Trophoblast cell (in vitro differentiated cells and primary cell): Measurements from ENCODE around the gene CCDC68.

Source experiments
- DNase-seq, 2 donors: peaks; one replicate each; pipeline ENCODE4 v3.0.0-alpha.2; 2016
- H2AFZ ChIP-seq: 2 replicates; pipeline ENCODE4 v1.6.1; 2013; ENCODE audit warnings: low read length, moderate library complexity, mild to moderate bottlenecking; ENCODE audit not compliant: insufficient read depth, poor library complexity
- H2AK5ac ChIP-seq: 2 replicates; pipeline ENCODE4 v1.6.1; 2013; ENCODE audit warnings: mild to moderate bottlenecking, low read length
- H2BK120ac ChIP-seq: 2 replicates; pipeline ENCODE4 v1.6.1; 2013; ENCODE audit warnings: low read length, mild to moderate bottlenecking, moderate library complexity; ENCODE audit not compliant: insufficient read depth, poor library complexity
- H2BK12ac ChIP-seq: 2 replicates; pipeline ENCODE4 v1.6.1; 2013; ENCODE audit warnings: mild to moderate bottlenecking, low read length, moderate library complexity
- H2BK5ac ChIP-seq: 2 replicates; pipeline ENCODE4 v1.6.1; 2013; ENCODE audit warnings: low read length, low read depth, moderate library complexity, mild to moderate bottlenecking; ENCODE audit not compliant: poor library complexity
- H3K14ac ChIP-seq: 2 replicates; pipeline ENCODE4 v1.6.1; 2013; ENCODE audit warnings: mild to moderate bottlenecking, low read length
- H3K18ac ChIP-seq: 2 replicates; pipeline ENCODE4 v1.6.1; 2013; ENCODE audit warnings: mild to moderate bottlenecking, low read length
- H3K23ac ChIP-seq: 2 replicates; pipeline ENCODE4 v1.6.1; 2013; ENCODE audit warnings: low read length
- H3K27ac ChIP-seq: 2 replicates; pipeline ENCODE4 v1.5.1; 2013; ENCODE audit warnings: low read depth, mild to moderate bottlenecking, inconsistent platforms, low read length, moderate library complexity
- H3K27me3 ChIP-seq: 2 replicates; pipeline ENCODE4 v1.6.1; 2013; ENCODE audit warnings: inconsistent platforms, mild to moderate bottlenecking, low read length, moderate library complexity; ENCODE audit not compliant: insufficient read depth
- H3K36me3 ChIP-seq, 2 experiments: 1 replicate in 1 of 2; 2 replicates in 1 of 2; pipeline ENCODE4 v1.6.1; 2013; ENCODE audit warnings: low read length in 2 of 2, mild to moderate bottlenecking in 2 of 2, moderate library complexity in 1 of 2; ENCODE audit not compliant: insufficient read depth in 2 of 2, control insufficient read depth in 1 of 2
- H3K4ac ChIP-seq: 2 replicates; pipeline ENCODE4 v1.6.1; 2013; ENCODE audit warnings: low read depth, mild to moderate bottlenecking, low read length, moderate library complexity
- H3K4me1 ChIP-seq, 2 experiments: 1 replicate in 1 of 2; 2 replicates in 1 of 2; pipeline ENCODE4 v1.6.1; 2013; ENCODE audit warnings: low read length in 2 of 2, mild to moderate bottlenecking in 2 of 2, moderate library complexity in 1 of 2; ENCODE audit not compliant: insufficient read depth in 2 of 2, control insufficient read depth in 1 of 2
- H3K4me2 ChIP-seq: 2 replicates; pipeline ENCODE4 v1.6.1; 2013; ENCODE audit warnings: inconsistent platforms, mild to moderate bottlenecking, low read length, moderate library complexity
- H3K4me3 ChIP-seq: 2 replicates; pipeline ENCODE4 v1.5.1; 2013; ENCODE audit warnings: mild to moderate bottlenecking, low read depth, low read length, inconsistent platforms
- H3K79me1 ChIP-seq: one replicate; pipeline ENCODE4 v1.6.1; 2013; ENCODE audit warnings: low read length
- H3K79me2 ChIP-seq: 2 replicates; pipeline ENCODE4 v1.6.1; 2013; ENCODE audit warnings: low read length, mild to moderate bottlenecking; ENCODE audit not compliant: control insufficient read depth, insufficient read depth, poor library complexity
- H3K9ac ChIP-seq: 2 replicates; pipeline ENCODE4 v1.6.1; 2013; ENCODE audit warnings: mild to moderate bottlenecking, low read length
- H3K9me3 ChIP-seq: 2 replicates; pipeline ENCODE4 v1.6.1; 2013; ENCODE audit warnings: low read depth, mild to moderate bottlenecking, control low read depth, inconsistent platforms, low read length; ENCODE audit not compliant: insufficient read depth
- H4K12ac ChIP-seq: 2 replicates; pipeline ENCODE4 v1.6.1; 2013; ENCODE audit warnings: low read depth, mild to moderate bottlenecking, low read length, moderate library complexity
- H4K8ac ChIP-seq: 2 replicates; pipeline ENCODE4 v1.6.1; 2013; ENCODE audit warnings: low read depth, mild to moderate bottlenecking, low read length, moderate library complexity
- H4K91ac ChIP-seq: one replicate; pipeline ENCODE4 v1.6.1; 2013; ENCODE audit warnings: low read depth, mild to moderate bottlenecking, low read length, moderate library complexity
- WGBS: extraction: QIAGEN DNeasy Blood & Tissue Kit; methylation state at CpG from one replicate; pipeline ENCODE4 v1.1.7; 2013; ENCODE audit warnings: missing lambda C conversion rate; ENCODE audit not compliant: insufficient read length, insufficient coverage; ENCODE audit errors: extremely low coverage; 5-methylcytosine and 5-hydroxymethylcytosine counted together

Gene CCDC68

GRCh38 chr18:54981076-54981475, 21.8 kb upstream of the CCDC68 start:
- no peak for DNase-seq
- Histone ChIP-seq H3K18ac (no peak overlapping the region), H4K12ac (no peak overlapping the region), H3K4me3 (no peak overlapping the region), H2AFZ (no peak overlapping the region), H2BK5ac (no peak overlapping the region), H2BK12ac (no peak overlapping the region), H3K4me1 (peaks cover 0 to 4% of the 10 kb centered on the region in 2 experiments), H2AK5ac (no peak overlapping the region), H3K23ac (no peak overlapping the region), H3K9me3 (no peaks in the 10 kb centered on the region), H4K8ac (no peak overlapping the region), H3K14ac (no peak overlapping the region), H3K27me3 (no peaks in the 10 kb centered on the region), H3K4ac (no peak overlapping the region), H3K27ac (no peak overlapping the region), H3K36me3 (no peaks in the 10 kb centered on the region), H2BK120ac (no peak overlapping the region), H3K9ac (no peak overlapping the region), H3K79me1 (peaks cover 2% of the 10 kb centered on the region), H4K91ac (no peak overlapping the region), H3K79me2 (no peaks in the 10 kb centered on the region), H3K4me2 (no peak overlapping the region)
- WGBS = no CpG with 5 or more reads among the region's 1 CpG

DNA sequence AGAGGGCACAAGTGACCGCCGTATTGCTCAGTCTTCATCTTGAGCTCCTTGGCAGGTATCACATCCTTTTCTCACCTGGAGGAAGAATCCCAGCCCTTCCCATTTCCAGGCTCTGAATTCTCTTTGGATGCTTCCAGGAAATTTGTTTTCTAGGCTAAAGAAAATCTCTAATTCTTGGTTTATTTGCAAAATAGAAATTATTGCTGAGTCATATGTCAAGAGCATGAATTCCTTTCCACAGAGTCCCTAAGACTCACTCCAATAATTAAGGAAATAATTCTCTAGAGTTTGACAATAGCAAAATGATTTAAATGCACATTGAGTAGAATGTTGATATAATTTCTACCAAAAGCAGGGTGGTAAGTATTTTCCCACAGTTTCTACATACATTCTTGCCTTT, 16.3 kb upstream of the CCDC68 start:
- Histone ChIP-seq H2BK5ac (no peak overlapping the region), H3K18ac (no peak overlapping the region)
- DNase-seq = no peak

GRCh38 chr18:54973046-54973445, 13.8 kb upstream of the CCDC68 start:
- H4K91ac ChIP-seq = no peak overlapping the region
- H3K9me3 ChIP-seq = no peaks in the 10 kb centered on the region
- no peak overlapping the region for H3K23ac ChIP-seq
- WGBS = no CpG with 5 or more reads among the region's 7 CpGs
- H3K27ac ChIP-seq = no peak overlapping the region
- no peak overlapping the region for H3K4ac ChIP-seq
- H3K18ac ChIP-seq = no peak overlapping the region
- peak in 1 of 2 donors; percentile 33 for DNase-seq
- peaks cover 8 to 9% of the 10 kb centered on the region in 2 experiments for H3K4me1 ChIP-seq
- H3K4me2 ChIP-seq = no peak overlapping the region
- peaks cover 3% of the 10 kb centered on the region for H3K79me1 ChIP-seq
- H3K4me3 ChIP-seq = no peak overlapping the region
- no peak overlapping the region for H2AFZ ChIP-seq
- no peak overlapping the region for H2AK5ac ChIP-seq
- no peak overlapping the region for H2BK120ac ChIP-seq
- no peaks in the 10 kb centered on the region for H3K79me2 ChIP-seq
- H4K12ac ChIP-seq = no peak overlapping the region
- H3K27me3 ChIP-seq = no peaks in the 10 kb centered on the region
- no peaks in the 10 kb centered on the region for H3K36me3 ChIP-seq
- H3K9ac ChIP-seq = no peak overlapping the region
- H2BK5ac ChIP-seq = no peak overlapping the region
- H3K14ac ChIP-seq = no peak overlapping the region
- H2BK12ac ChIP-seq = no peak overlapping the region
- no peak overlapping the region for H4K8ac ChIP-seq

More for the DNA sequence above, 16.3 kb upstream of the CCDC68 start:
- peaks cover 1% of the 10 kb centered on the region for H3K79me1 ChIP-seq
- no peak overlapping the region for H4K12ac ChIP-seq
- no peak overlapping the region for H3K4me2 ChIP-seq
- peaks cover 8 to 10% of the 10 kb centered on the region in 2 experiments for H3K4me1 ChIP-seq
- H2AFZ ChIP-seq = no peak overlapping the region
- no peak overlapping the region for H4K91ac ChIP-seq
- H3K27ac ChIP-seq = no peak overlapping the region
- H3K23ac ChIP-seq = no peak overlapping the region
- no peaks in the 10 kb centered on the region for H3K36me3 ChIP-seq
- H4K8ac ChIP-seq = no peak overlapping the region
- H3K14ac ChIP-seq = no peak overlapping the region
- no peaks in the 10 kb centered on the region for H3K27me3 ChIP-seq
- no peaks in the 10 kb centered on the region for H3K9me3 ChIP-seq
- no peak overlapping the region for H3K9ac ChIP-seq
- no CpG with 5 or more reads among the region's 2 CpGs for WGBS
- H2AK5ac ChIP-seq = no peak overlapping the region
- H3K79me2 ChIP-seq = no peaks in the 10 kb centered on the region
- H2BK12ac ChIP-seq = no peak overlapping the region
- H3K4me3 ChIP-seq = no peak overlapping the region
- no peak overlapping the region for H3K4ac ChIP-seq
- H2BK120ac ChIP-seq = no peak overlapping the region

- H3K27me3 ChIP-seq = no peaks in the 10 kb centered on the region
- H3K9me3 ChIP-seq = no peaks in the 10 kb centered on the region
- H4K8ac ChIP-seq = no peak overlapping the region
- H3K23ac ChIP-seq = no peak overlapping the region
- H3K4ac ChIP-seq = no peak overlapping the region
- WGBS = no CpG with 5 or more reads among the region's 5 CpGs
- H4K91ac ChIP-seq = no peak overlapping the region
- peaks cover 8 to 9% of the 10 kb centered on the region in 2 experiments for H3K4me1 ChIP-seq
- peak overlapping the region; percentile 65 for H3K27ac ChIP-seq
- no peak overlapping the region for H2BK120ac ChIP-seq
- no peaks in the 10 kb centered on the region for H3K36me3 ChIP-seq
- H4K12ac ChIP-seq = no peak overlapping the region
- no peak overlapping the region for H3K4me3 ChIP-seq
- H3K9ac ChIP-seq = no peak overlapping the region
- no peak overlapping the region for H2AK5ac ChIP-seq
- H3K4me2 ChIP-seq = no peak overlapping the region
- H2AFZ ChIP-seq = no peak overlapping the region
- DNase-seq = no peak
- H2BK12ac ChIP-seq = no peak overlapping the region
- no peak overlapping the region for H3K14ac ChIP-seq
- H3K79me1 ChIP-seq = peaks cover 8% of the 10 kb centered on the region
- H2BK5ac ChIP-seq = peak overlapping the region; percentile 14
- no peak overlapping the region for H3K18ac ChIP-seq
- no peaks in the 10 kb centered on the region for H3K79me2 ChIP-seq
Observed at GRCh38 chr18:54968807-54969206, 9.5 kb upstream of the CCDC68 start.
